WTC11 (cell line): ENCODE data around the gene SPRED2. TPM values are rescaled to one million over a fixed set of nuclear protein-coding genes. Genes with fewer than 3 reads are reported as not detected.

Experiments
- ATAC-seq: fragments of 200-7000 bp; cut with Tn5 transposase; 2 replicates; pipeline ENCODE4 v1.10.0; 2021; ENCODE audit warnings: mild to moderate bottlenecking, moderate library complexity
- CTCF ChIA-PET: fragments of 300-600 bp; sonication (Branson Sonifier 250); formaldehyde crosslinking; loops from one replicate; lab custom pipeline; 2021; ENCODE audit warnings: antibody characterized with exemption; lab: Charles Lee
- POLR2A ChIA-PET: fragments of 350-600 bp; sonication (Branson Sonifier 250); formaldehyde crosslinking; loops from one replicate; lab custom pipeline; 2021; ENCODE audit warnings: antibody characterized with exemption; lab: Charles Lee
- DNase-seq: peaks from one replicate; pipeline ENCODE4 v3.0.0; 2021; ENCODE audit warnings: low spot score
- H3K27ac Mint-ChIP-seq: 2 replicates; pipeline ENCODE4 v1.8.0; 2021; ENCODE audit warnings: mixed read lengths
- H3K27me3 Mint-ChIP-seq: 2 replicates; pipeline ENCODE4 v1.8.0; 2021; ENCODE audit warnings: low read depth, mild to moderate bottlenecking, moderate library complexity, mixed read lengths
- H3K36me3 Mint-ChIP-seq: 2 replicates; pipeline ENCODE4 v1.8.0; 2021; ENCODE audit warnings: mixed read lengths
- H3K4me1 Mint-ChIP-seq: 2 replicates; pipeline ENCODE4 v1.8.0; 2022; ENCODE audit warnings: mixed read lengths
- H3K4me3 Mint-ChIP-seq: 2 replicates; pipeline ENCODE4 v1.8.0; 2021; ENCODE audit warnings: mild to moderate bottlenecking, moderate library complexity, mixed read lengths
- H3K9me3 Mint-ChIP-seq: 2 replicates; pipeline ENCODE4 v1.8.0; 2021; ENCODE audit warnings: mixed read lengths
- ATF1 ChIP-seq: sonication (generic); formaldehyde crosslinking; IDR thresholded peaks from 2 replicates; pipeline ENCODE4 v1.8.1; 2023; ENCODE audit warnings: mild to moderate bottlenecking, moderate library complexity, missing genetic modification reagents
- CREM ChIP-seq: sonication (generic); formaldehyde crosslinking; IDR thresholded peaks from 2 replicates; pipeline ENCODE4 v1.8.1; 2022; ENCODE audit warnings: mild to moderate bottlenecking, missing genetic modification reagents, moderate library complexity
- E2F1 ChIP-seq: sonication (generic); formaldehyde crosslinking; IDR thresholded peaks from 2 replicates; pipeline ENCODE4 v1.8.0; 2022; ENCODE audit warnings: mild to moderate bottlenecking, missing genetic modification reagents
- FOXK1 ChIP-seq: sonication (generic); formaldehyde crosslinking; IDR thresholded peaks from 2 replicates; pipeline ENCODE4 v1.8.0; 2022; ENCODE audit warnings: mild to moderate bottlenecking, moderate library complexity, missing genetic modification reagents
- HMGXB4 ChIP-seq: sonication (generic); formaldehyde crosslinking; IDR thresholded peaks from 2 replicates; pipeline ENCODE4 v1.8.1; 2023; ENCODE audit warnings: mild to moderate bottlenecking, moderate library complexity, missing genetic modification reagents
- NFATC4 ChIP-seq: fragments of 250-450 bp; sonication (Bioruptor Pico); IDR thresholded peaks from 2 replicates; pipeline ENCODE4 v1.9.0; 2021; ENCODE audit warnings: mild to moderate bottlenecking
- NFE2L1 ChIP-seq: sonication (generic); formaldehyde crosslinking; IDR thresholded peaks from 2 replicates; pipeline ENCODE4 v1.8.1; 2023; ENCODE audit warnings: missing genetic modification reagents
- PRDM15 ChIP-seq: sonication (generic); formaldehyde crosslinking; IDR thresholded peaks from 2 replicates; pipeline ENCODE4 v1.8.0; 2022; ENCODE audit warnings: missing genetic modification reagents
- RORB ChIP-seq: fragments of 250-450 bp; sonication (Bioruptor Pico); IDR thresholded peaks from 2 replicates; pipeline ENCODE4 v1.9.0; 2021; ENCODE audit warnings: mild to moderate bottlenecking
- TCF7 ChIP-seq: sonication (generic); formaldehyde crosslinking; IDR thresholded peaks from 2 replicates; pipeline ENCODE4 v1.8.0; 2022; ENCODE audit warnings: mild to moderate bottlenecking, low read depth, missing genetic modification reagents, moderate library complexity
- ZNF138 ChIP-seq: sonication (generic); formaldehyde crosslinking; conservative IDR thresholded peaks from 2 replicates; pipeline ENCODE4 v1.8.1; 2022; ENCODE audit warnings: mild to moderate bottlenecking, moderate library complexity, missing genetic modification reagents
- ZNF281 ChIP-seq: sonication (generic); formaldehyde crosslinking; IDR thresholded peaks from 2 replicates; pipeline ENCODE4 v1.8.0; 2023; ENCODE audit warnings: mild to moderate bottlenecking, missing genetic modification reagents
- ZNF396 ChIP-seq: fragments of 250-450 bp; sonication (Bioruptor Pico); IDR thresholded peaks from 2 replicates; pipeline ENCODE4 v1.8.0; 2021; ENCODE audit warnings: mild to moderate bottlenecking, moderate library complexity, borderline replicate concordance
- ZSCAN18 ChIP-seq: fragments of 250-450 bp; sonication (Bioruptor Pico); IDR thresholded peaks from 2 replicates; pipeline ENCODE4 v2.1.2; 2022; ENCODE audit warnings: mild to moderate bottlenecking, moderate library complexity
- total RNA-seq: library from RNA; stranded (reverse); gene quantifications from 3 replicates; pipeline ENCODE4 v1.2.3, GENCODE V29; 2021

Gene SPRED2
- total RNA-seq, 1 experiment from 2014 or later, result 34.1 TPM

- ChIA-PET CTCF (interaction anchor here (0.6 to 2.0 kb wide), 2 partner anchors 9 to 46 kb away, joined by 3 to 6 read pairs; no protein-coding TSS in a partner anchor), POLR2A (no interaction called here)
- Mint-ChIP-seq H3K36me3 (peaks cover 22% of the 10 kb centered on the region), H3K9me3 (no peaks in the 10 kb centered on the region), H3K27ac (no peak overlapping the region), H3K27me3 (no peaks in the 10 kb centered on the region), H3K4me3 (no peak overlapping the region), H3K4me1 (no peaks in the 10 kb centered on the region)
- ATAC-seq, result no peak
- DNase-seq, result no peak
- no peak for TF ChIP-seq TCF7 (CRISPR knock-in tag)
- TF ChIP-seq ZNF138 (CRISPR knock-in tag), result no peak
- no peak for TF ChIP-seq FOXK1 (CRISPR knock-in tag)
- no peak for TF ChIP-seq E2F1 (CRISPR knock-in tag)
- TF ChIP-seq RORB (CRISPR knock-in tag), result no peak
- TF ChIP-seq CREM (CRISPR knock-in tag), result no peak
- TF ChIP-seq HMGXB4 (CRISPR knock-in tag), result no peak
- no peak for TF ChIP-seq NFE2L1
- no peak for TF ChIP-seq ZSCAN18 (CRISPR knock-in tag)
- TF ChIP-seq, all 79 proteins: peak for 0
Measured at GRCh38 chr2:65311049-65311448, 121.3 kb downstream of the SPRED2 start.

GRCh38 chr2:65309699-65310098 is 122.7 kb downstream of the SPRED2 start:
- TF ChIP-seq ZNF396 (CRISPR knock-in tag) (no peak), PRDM15 (CRISPR knock-in tag) (peak; percentile 84), ZNF281 (CRISPR knock-in tag) (no peak), NFATC4 (no peak), ATF1 (CRISPR knock-in tag) (no peak)
- TF ChIP-seq, all 79 proteins: peak for 1
- Mint-ChIP-seq H3K27me3 (no peaks in the 10 kb centered on the region), H3K4me1 (no peaks in the 10 kb centered on the region), H3K27ac (no peak overlapping the region), H3K36me3 (peaks cover 16% of the 10 kb centered on the region), H3K9me3 (no peaks in the 10 kb centered on the region), H3K4me3 (no peak overlapping the region)
- POLR2A ChIA-PET, result no interaction called here
- no peak for DNase-seq
- 0 out of 2 replicates have a peak, but pooled peaks have one; percentile 16 for ATAC-seq
- CTCF ChIA-PET, result no interaction called here
